HEK293 (cell line): ENCODE data around the gene ABHD17A.

ENCODE experiments used
- CTCF ChIA-PET: fragments of 350-600 bp; formaldehyde crosslinking; extraction: SDS; loops from one replicate; lab custom pipeline; 2021; ENCODE audit warnings: antibody characterized with exemption; lab: Yijun Ruan, JAX
- POLR2A ChIA-PET: fragments of 300-600 bp; formaldehyde crosslinking; extraction: SDS; loops from one replicate; lab custom pipeline; 2020; ENCODE audit warnings: antibody characterized with exemption, inconsistent platforms; lab: Yijun Ruan, JAX
- H3K27ac ChIP-seq: fragments of 200-500 bp; sonication (Bioruptor generic); 2 replicates; pipeline ENCODE4 v1.5.1; 2014; ENCODE audit warnings: low read depth, low read length, control low read depth, inconsistent platforms; ENCODE audit errors: extremely low read depth
- H3K36me3 ChIP-seq, 2 experiments: fragments of 200-500 bp in 1 of 2; sonication (Bioruptor generic) in 1 of 2; 1 replicate in 1 of 2; 2 replicates in 1 of 2; pipeline ENCODE4 v1.5.1; 2014 to 2017; ENCODE audit warnings: inconsistent platforms in 2 of 2, low read length in 2 of 2; ENCODE audit not compliant: control insufficient read depth in 2 of 2, insufficient read depth in 1 of 2
- H3K4me1 ChIP-seq: fragments of 200-500 bp; sonication (Bioruptor generic); 2 replicates; pipeline ENCODE4 v1.5.1; 2014; ENCODE audit warnings: mild to moderate bottlenecking, low read length, inconsistent platforms; ENCODE audit not compliant: control insufficient read depth, insufficient read depth
- H3K4me3 ChIP-seq: 2 replicates; pipeline ENCODE4 v1.5.1; 2011; ENCODE audit warnings: low read depth, mild to moderate bottlenecking, control low read depth, low read length, moderate library complexity
- H3K9me3 ChIP-seq: fragments of 200-500 bp; sonication (Bioruptor generic); 2 replicates; pipeline ENCODE4 v1.5.1; 2014; ENCODE audit warnings: low read depth, low read length, inconsistent platforms; ENCODE audit not compliant: control insufficient read depth, insufficient read depth
- EGR2 ChIP-seq: fragments of 450-650 bp; formaldehyde crosslinking; IDR thresholded peaks from 2 replicates; pipeline ENCODE4 v1.5.1; 2016; ENCODE audit warnings: low read depth, missing biosample characterization, missing genetic modification characterization
- FEZF1 ChIP-seq: fragments of 450-650 bp; formaldehyde crosslinking; IDR thresholded peaks from 2 replicates; pipeline ENCODE4 v1.5.1; 2016; ENCODE audit warnings: missing biosample characterization, missing genetic modification characterization
- SALL2 ChIP-seq: fragments of 450-650 bp; formaldehyde crosslinking; IDR thresholded peaks from 2 replicates; pipeline ENCODE4 v1.5.0; 2017; ENCODE audit warnings: missing biosample characterization, mild to moderate bottlenecking, missing genetic modification characterization, borderline replicate concordance
- SP2 ChIP-seq: fragments of 450-650 bp; formaldehyde crosslinking; IDR thresholded peaks from 2 replicates; pipeline ENCODE4 v1.5.1; 2016; ENCODE audit warnings: missing biosample characterization, missing genetic modification characterization
- ZBTB8A ChIP-seq: fragments of 450-650 bp; formaldehyde crosslinking; IDR thresholded peaks from 2 replicates; pipeline ENCODE4 v1.5.1; 2016; ENCODE audit warnings: missing biosample characterization, missing genetic modification characterization
- ZFHX2 ChIP-seq: fragments of 450-650 bp; formaldehyde crosslinking; conservative IDR thresholded peaks from 2 replicates; pipeline ENCODE4 v1.5.1; 2016; ENCODE audit warnings: missing biosample characterization, missing genetic modification characterization
- ZNF184 ChIP-seq: fragments of 450-650 bp; IDR thresholded peaks from 2 replicates; pipeline ENCODE4 v1.5.1; 2018; ENCODE audit warnings: missing biosample characterization, mild to moderate bottlenecking, missing genetic modification characterization
- ZNF391 ChIP-seq: fragments of 450-650 bp; formaldehyde crosslinking; IDR thresholded peaks from 2 replicates; pipeline ENCODE4 v1.5.1; 2016; ENCODE audit warnings: low read depth, missing biosample characterization, missing genetic modification characterization, borderline replicate concordance
- ZNF596 ChIP-seq: fragments of 450-650 bp; IDR thresholded peaks from 2 replicates; pipeline ENCODE4 v1.5.0; 2018; ENCODE audit warnings: missing biosample characterization, mild to moderate bottlenecking, missing genetic modification characterization, moderate library complexity
- ZNF600 ChIP-seq: fragments of 450-650 bp; formaldehyde crosslinking; IDR thresholded peaks from 2 replicates; pipeline ENCODE4 v1.5.1; 2016; ENCODE audit warnings: missing biosample characterization, missing genetic modification characterization
- ZNF664 ChIP-seq: fragments of 450-650 bp; formaldehyde crosslinking; IDR thresholded peaks from 2 replicates; pipeline ENCODE4 v1.5.1; 2016; ENCODE audit warnings: missing biosample characterization, missing genetic modification characterization
- ZNF747 ChIP-seq: fragments of 450-650 bp; formaldehyde crosslinking; IDR thresholded peaks from 2 replicates; pipeline ENCODE4 v1.5.1; 2016; ENCODE audit warnings: missing biosample characterization, missing genetic modification characterization
- ZNF777 ChIP-seq: fragments of 450-650 bp; formaldehyde crosslinking; IDR thresholded peaks from 2 replicates; pipeline ENCODE4 v1.5.1; 2017; ENCODE audit warnings: missing biosample characterization, missing genetic modification characterization, borderline replicate concordance
- ZNF830 ChIP-seq: fragments of 450-650 bp; IDR thresholded peaks from 2 replicates; pipeline ENCODE4 v1.5.0; 2018; ENCODE audit warnings: missing biosample characterization, missing genetic modification characterization, low read depth, mild to moderate bottlenecking, moderate library complexity
- ZSCAN23 ChIP-seq: fragments of 450-650 bp; formaldehyde crosslinking; IDR thresholded peaks from 2 replicates; pipeline ENCODE4 v1.5.1; 2016; ENCODE audit warnings: missing biosample characterization, missing genetic modification characterization
- TF ChIP-seq, protein P1 (sequence below): fragments of 450-650 bp; formaldehyde crosslinking; IDR thresholded peaks from 2 replicates; pipeline ENCODE4 v1.5.1; 2016; ENCODE audit warnings: missing biosample characterization, missing genetic modification characterization
- TF ChIP-seq, protein P2 (sequence below): fragments of 450-650 bp; formaldehyde crosslinking; IDR thresholded peaks from 2 replicates; pipeline ENCODE4 v1.5.1; 2016; ENCODE audit warnings: missing biosample characterization, missing genetic modification characterization
- TF ChIP-seq, protein P3 (sequence below): fragments of 450-650 bp; formaldehyde crosslinking; IDR thresholded peaks from 2 replicates; pipeline ENCODE4 v1.5.1; 2017; ENCODE audit warnings: missing biosample characterization, missing genetic modification characterization
- TF ChIP-seq, protein P4 (sequence below): fragments of 450-650 bp; formaldehyde crosslinking; IDR thresholded peaks from 2 replicates; pipeline ENCODE4 v1.5.1; 2017; ENCODE audit warnings: missing biosample characterization, missing genetic modification characterization
- TF ChIP-seq, protein P5 (sequence below): fragments of 450-650 bp; formaldehyde crosslinking; IDR thresholded peaks from 2 replicates; pipeline ENCODE4 v1.5.1; 2016; ENCODE audit warnings: missing biosample characterization, missing genetic modification characterization

Gene ABHD17A

DNA sequence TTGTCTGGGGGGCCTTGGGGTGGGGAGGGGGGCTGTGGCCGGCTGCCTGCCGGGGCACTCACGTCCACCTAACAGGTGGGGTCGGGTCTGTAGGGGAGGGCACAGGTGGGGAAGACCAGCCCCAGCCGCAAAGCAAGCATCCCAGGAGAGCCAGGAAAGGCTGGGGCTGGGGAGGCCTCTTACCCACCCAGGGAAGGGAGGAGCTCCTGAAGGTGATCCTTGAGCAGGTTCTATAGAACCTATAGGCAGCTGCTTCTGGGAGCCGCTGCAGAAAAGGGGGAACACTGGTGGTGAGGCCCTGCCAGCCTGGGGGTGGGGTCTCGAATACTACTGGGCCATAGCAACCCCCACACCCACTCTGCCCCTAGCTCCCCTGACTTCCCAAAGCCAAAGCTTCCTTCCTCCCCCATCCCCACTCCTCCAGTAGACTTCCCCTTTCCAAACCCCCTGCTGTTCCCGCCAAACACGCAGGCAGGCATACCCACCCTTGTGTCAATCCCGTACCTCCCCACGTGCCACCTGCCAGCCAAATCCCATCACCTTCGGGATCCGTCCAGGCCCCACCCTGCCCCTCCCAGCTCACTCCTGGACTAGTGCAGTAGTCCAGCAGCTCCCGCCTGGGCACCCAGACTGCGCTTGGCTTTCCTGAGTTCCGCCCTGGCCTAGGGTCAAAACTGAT, 27.5 kb downstream of the ABHD17A start (continued):
- TF ChIP-seq, protein P1, sequence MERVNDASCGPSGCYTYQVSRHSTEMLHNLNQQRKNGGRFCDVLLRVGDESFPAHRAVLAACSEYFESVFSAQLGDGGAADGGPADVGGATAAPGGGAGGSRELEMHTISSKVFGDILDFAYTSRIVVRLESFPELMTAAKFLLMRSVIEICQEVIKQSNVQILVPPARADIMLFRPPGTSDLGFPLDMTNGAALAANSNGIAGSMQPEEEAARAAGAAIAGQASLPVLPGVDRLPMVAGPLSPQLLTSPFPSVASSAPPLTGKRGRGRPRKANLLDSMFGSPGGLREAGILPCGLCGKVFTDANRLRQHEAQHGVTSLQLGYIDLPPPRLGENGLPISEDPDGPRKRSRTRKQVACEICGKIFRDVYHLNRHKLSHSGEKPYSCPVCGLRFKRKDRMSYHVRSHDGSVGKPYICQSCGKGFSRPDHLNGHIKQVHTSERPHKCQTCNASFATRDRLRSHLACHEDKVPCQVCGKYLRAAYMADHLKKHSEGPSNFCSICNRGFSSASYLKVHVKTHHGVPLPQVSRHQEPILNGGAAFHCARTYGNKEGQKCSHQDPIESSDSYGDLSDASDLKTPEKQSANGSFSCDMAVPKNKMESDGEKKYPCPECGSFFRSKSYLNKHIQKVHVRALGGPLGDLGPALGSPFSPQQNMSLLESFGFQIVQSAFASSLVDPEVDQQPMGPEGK (tag by site-specific recombination) = peak; percentile 38; the same call in 1 of the 2 replicates
- TF ChIP-seq ZNF777 (tag by site-specific recombination) (no peak), FEZF1 (tag by site-specific recombination) (no peak)
- TF ChIP-seq, protein P2, sequence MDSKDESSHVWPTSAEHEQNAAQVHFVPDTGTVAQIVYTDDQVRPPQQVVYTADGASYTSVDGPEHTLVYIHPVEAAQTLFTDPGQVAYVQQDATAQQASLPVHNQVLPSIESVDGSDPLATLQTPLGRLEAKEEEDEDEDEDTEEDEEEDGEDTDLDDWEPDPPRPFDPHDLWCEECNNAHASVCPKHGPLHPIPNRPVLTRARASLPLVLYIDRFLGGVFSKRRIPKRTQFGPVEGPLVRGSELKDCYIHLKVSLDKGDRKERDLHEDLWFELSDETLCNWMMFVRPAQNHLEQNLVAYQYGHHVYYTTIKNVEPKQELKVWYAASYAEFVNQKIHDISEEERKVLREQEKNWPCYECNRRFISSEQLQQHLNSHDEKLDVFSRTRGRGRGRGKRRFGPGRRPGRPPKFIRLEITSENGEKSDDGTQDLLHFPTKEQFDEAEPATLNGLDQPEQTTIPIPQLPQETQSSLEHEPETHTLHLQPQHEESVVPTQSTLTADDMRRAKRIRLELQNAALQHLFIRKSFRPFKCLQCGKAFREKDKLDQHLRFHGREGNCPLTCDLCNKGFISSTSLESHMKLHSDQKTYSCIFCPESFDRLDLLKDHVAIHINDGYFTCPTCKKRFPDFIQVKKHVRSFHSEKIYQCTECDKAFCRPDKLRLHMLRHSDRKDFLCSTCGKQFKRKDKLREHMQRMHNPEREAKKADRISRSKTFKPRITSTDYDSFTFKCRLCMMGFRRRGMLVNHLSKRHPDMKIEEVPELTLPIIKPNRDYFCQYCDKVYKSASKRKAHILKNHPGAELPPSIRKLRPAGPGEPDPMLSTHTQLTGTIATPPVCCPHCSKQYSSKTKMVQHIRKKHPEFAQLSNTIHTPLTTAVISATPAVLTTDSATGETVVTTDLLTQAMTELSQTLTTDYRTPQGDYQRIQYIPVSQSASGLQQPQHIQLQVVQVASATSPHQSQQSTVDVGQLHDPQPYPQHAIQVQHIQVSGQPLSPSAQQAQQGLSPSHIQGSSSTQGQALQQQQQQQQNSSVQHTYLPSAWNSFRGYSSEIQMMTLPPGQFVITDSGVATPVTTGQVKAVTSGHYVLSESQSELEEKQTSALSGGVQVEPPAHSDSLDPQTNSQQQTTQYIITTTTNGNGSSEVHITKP (tag by site-specific recombination) = peak; percentile 49; the same call in 1 of the 2 replicates
- TF ChIP-seq, protein P3, sequence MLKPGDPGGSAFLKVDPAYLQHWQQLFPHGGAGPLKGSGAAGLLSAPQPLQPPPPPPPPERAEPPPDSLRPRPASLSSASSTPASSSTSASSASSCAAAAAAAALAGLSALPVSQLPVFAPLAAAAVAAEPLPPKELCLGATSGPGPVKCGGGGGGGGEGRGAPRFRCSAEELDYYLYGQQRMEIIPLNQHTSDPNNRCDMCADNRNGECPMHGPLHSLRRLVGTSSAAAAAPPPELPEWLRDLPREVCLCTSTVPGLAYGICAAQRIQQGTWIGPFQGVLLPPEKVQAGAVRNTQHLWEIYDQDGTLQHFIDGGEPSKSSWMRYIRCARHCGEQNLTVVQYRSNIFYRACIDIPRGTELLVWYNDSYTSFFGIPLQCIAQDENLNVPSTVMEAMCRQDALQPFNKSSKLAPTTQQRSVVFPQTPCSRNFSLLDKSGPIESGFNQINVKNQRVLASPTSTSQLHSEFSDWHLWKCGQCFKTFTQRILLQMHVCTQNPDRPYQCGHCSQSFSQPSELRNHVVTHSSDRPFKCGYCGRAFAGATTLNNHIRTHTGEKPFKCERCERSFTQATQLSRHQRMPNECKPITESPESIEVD (tag by site-specific recombination) = no peak

DNA sequence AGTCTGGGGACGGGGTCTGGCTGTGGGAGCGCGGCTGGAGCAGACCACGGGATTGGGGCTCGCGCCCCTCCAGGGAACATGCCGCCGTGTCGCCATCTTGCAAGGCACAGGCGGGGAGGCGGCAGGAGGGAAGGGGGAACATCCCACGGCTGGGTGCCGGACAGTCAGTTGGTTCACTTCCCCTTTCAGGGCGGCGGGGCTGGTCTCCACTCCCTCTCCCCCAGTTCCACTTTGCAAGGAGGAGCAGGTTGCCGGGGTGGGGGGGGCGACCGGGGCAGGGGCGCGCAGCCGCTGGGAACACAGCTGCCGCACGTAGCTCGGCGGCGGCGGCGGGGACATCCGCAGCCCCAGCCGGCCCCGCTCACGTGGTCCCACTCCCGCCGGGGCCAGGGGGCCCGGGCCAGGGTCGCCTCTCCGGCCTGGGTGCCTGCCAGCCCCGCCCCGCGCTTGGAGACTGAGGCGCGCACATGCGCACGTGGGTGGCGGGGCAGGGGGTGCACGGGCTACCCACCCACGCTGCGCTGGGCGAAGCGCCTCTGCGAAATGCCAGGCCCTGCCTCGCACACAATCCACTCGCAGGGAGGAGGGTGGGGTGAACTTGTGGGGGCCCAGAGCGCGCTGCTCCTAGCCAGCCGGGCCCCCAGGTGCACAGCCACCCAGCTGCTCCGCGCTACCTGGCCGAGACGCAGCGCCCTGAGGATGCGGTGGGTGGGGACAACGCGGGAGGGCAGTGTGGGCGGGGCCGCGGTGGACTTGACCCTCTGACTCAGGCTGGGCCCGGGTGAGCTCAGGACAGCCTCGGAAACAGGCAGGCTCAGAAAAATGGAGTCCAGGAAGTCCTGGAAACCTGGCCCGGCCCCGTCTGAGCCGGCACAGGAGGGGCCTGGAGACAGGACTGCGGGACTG, 28.3 kb downstream of the ABHD17A start:
- ChIA-PET CTCF (interaction anchor here (0.6 to 1.9 kb wide), 5 partner anchors 8 to 96 kb away, joined by 3 to 15 read pairs (median 5); partner anchors contain the start of gene REXO1), POLR2A (interaction anchor here (0.5 to 1.7 kb wide), 5 partner anchors 8 to 1645 kb away, joined by 3 to 7 read pairs (median 4); partner anchors contain the start of gene MBD3)
- Histone ChIP-seq H3K27ac (no peak overlapping the region), H3K4me3 (peak overlapping the region; percentile 13; the same call in 1 of the 2 replicates), H3K4me1 (peaks cover 22% of the 10 kb centered on the region), H3K9me3 (no peaks in the 10 kb centered on the region), H3K36me3 (no peaks in the 10 kb centered on the region)
- TF ChIP-seq SALL2 (tag by site-specific recombination) (no peak), ZNF184 (no peak), ZNF747 (tag by site-specific recombination) (no peak), EGR2 (tag by site-specific recombination) (peak; percentile 47; the same call in 1 of the 2 replicates), ZNF596 (tag by site-specific recombination) (no peak), ZNF600 (tag by site-specific recombination) (0 out of 2 replicates have a peak, but pooled peaks have one; percentile 11), ZNF391 (tag by site-specific recombination) (no peak), ZSCAN23 (tag by site-specific recombination) (no peak), SP2 (tag by site-specific recombination) (0 out of 2 replicates have a peak, but pooled peaks have one; percentile 21), ZFHX2 (tag by site-specific recombination) (peak; percentile 71), ZNF664 (tag by site-specific recombination) (no peak), ZNF830 (tag by site-specific recombination) (no peak), ZBTB8A (tag by site-specific recombination) (no peak)
- TF ChIP-seq, protein P4, sequence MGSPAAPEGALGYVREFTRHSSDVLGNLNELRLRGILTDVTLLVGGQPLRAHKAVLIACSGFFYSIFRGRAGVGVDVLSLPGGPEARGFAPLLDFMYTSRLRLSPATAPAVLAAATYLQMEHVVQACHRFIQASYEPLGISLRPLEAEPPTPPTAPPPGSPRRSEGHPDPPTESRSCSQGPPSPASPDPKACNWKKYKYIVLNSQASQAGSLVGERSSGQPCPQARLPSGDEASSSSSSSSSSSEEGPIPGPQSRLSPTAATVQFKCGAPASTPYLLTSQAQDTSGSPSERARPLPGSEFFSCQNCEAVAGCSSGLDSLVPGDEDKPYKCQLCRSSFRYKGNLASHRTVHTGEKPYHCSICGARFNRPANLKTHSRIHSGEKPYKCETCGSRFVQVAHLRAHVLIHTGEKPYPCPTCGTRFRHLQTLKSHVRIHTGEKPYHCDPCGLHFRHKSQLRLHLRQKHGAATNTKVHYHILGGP (tag by site-specific recombination) = no peak
- TF ChIP-seq, protein P1 (tag by site-specific recombination) = peak; percentile 69
- TF ChIP-seq, protein P5, sequence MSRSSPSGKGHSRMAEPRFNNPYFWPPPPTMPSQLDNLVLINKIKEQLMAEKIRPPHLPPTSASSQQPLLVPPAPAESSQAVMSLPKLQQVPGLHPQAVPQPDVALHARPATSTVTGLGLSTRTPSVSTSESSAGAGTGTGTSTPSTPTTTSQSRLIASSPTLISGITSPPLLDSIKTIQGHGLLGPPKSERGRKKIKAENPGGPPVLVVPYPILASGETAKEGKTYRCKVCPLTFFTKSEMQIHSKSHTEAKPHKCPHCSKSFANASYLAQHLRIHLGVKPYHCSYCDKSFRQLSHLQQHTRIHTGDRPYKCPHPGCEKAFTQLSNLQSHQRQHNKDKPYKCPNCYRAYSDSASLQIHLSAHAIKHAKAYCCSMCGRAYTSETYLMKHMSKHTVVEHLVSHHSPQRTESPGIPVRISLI = no peak
